G401.6 (cell line): ENCODE data around the gene DNM1.

Experiments used
- FAIRE-seq: peaks from 2 replicates; lab custom pipeline; 2012; peaks lifted over from hg19 to GRCh38; lab: Jason Lieb, UNC

The DNM1 gene

DNA sequence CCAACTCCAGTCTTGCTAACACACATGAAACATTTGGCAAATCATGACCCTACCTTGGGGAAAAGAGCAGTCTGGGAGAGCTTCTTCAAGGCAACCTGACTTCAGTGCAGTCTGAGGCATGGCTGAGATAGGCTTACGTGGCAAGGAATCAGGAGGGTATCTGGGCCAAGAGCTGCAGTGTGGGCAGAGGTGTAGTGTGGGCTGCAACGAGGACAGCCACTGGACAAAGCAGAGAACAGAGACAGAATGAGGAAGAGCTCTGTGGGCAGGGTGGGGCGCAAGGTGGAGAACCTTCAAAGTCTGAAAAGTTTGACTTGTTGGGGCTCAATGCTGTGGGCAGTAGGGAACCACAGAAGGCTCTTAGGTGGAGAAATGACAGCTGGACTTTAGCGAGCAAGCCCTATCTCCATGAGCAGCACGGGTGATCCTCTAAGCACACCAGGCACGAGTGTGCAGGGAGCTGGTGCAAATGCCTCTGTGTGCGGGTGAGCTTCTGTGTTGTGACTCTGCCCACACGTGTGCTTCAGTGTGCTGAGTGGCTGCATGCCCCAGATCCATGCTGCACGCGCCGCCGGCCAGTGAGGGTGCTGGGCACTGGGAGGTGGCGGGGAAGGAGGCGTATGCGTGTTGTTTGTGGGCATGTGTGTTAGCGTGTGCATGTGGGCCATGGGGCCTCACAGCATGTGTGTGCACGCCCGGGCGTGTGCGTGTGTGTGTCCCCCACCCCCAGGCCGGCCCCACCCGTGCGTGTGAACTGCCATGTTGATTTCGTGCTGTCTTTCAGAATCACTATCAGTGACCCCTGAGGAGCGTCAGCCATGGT lies 49.3 kb downstream of the DNM1 start:
- no peak for FAIRE-seq

- FAIRE-seq, result no peak
These were observed 50.2 kb downstream of the DNM1 start for GRCh38 chr9:128253140-128253990.

DNA sequence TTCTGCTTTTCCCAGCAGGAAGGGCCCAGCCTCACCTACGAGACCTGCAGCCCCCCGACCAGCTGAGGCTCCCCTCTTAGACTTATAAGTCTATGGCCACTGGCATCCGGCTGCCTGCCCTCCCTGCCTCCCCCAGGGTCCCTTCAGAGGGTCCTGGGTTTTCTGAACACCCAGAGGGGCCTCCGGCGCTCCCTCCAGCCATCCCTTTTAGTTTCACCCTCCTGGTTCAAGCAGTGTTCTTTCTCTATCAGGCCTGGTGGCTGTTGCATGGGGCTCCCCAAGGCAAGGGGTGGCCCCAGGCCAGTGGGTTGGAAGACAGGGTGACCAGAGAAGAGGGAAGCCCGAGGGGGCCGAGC lies 50.8 kb downstream of the DNM1 start:
- no peak for FAIRE-seq

GRCh38 chr9:128254362-128254761 lies 51.2 kb downstream of the DNM1 start:
- FAIRE-seq, result no peak

DNA sequence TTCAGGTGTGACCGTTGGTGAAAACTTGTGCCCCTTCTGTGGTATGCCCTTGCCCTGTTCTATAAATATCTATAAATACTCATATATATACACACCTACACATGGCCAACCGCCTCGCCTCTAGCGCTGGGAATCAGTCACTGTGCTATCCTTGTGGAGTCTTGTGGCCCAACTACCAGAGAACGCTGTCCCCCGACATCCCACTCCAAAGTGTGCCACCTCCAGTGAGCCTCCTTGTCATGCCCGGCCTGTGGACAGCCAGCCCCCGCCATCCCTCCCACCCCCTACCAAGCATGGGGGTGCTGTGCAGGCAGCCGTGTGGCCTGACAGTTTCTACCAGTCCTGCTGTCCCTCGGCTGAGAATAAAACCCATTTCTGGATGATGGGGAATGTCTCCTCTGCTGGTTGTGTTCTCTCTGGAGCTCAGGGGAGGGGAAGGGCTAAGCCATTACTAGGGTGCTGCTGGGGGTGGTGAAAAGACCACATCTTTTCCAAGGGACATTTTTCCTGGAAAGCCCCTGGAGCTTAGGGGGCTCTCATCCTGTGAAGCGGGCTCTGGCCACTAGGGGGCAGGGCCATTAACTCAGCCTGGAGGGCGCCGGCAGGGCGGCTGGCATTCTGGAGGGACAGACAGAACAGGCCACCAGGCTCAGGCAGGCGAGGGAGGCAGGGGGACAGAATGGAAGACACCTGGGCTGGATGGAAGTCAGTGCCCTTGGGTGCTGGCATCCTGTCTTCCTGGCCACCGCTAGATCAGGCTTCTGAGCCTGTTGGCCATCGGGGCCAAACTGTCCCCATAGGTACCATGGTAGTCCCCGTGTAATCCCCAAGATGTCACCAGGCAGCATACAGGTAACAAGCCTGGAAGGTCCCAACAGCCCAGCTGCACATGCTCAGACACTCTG lies 51.9 kb downstream of the DNM1 start:
- FAIRE-seq, result no peak

GRCh38 chr9:128257086-128257825 lies 54.1 kb downstream of the DNM1 start:
- FAIRE-seq, result no peak

- no peak for FAIRE-seq
These were observed 54.7 kb downstream of the DNM1 start for GRCh38 chr9:128257907-128258306.

DNA sequence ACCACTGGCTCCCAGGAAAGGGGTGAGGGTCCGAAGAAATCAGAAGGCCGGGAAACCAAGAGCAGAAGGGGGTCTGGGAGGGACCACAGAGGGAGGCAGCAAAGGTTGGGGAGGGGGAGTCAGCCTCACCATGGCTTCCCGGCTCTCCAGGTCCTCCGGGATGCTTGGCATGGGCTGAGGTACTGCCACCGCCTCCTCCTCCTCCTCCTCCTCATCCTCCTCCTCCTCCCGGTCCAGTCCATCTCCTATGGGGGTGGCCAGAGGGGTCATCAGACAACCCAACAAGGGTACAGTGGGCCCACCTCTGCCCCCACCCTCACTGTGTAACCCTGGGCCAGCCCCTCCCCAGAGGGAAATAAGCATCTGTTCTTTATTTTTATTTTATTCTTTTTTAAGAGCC lies 55.1 kb downstream of the DNM1 start:
- no peak for FAIRE-seq

- no peak for FAIRE-seq
These were observed 56.0 kb downstream of the DNM1 start for GRCh38 chr9:128259156-128259555.

- FAIRE-seq, result no peak
These were observed 57.2 kb downstream of the DNM1 start for GRCh38 chr9:128260340-128260739.

- no peak for FAIRE-seq
These were observed 59.5 kb downstream of the DNM1 start for GRCh38 chr9:128262687-128263086.

DNA sequence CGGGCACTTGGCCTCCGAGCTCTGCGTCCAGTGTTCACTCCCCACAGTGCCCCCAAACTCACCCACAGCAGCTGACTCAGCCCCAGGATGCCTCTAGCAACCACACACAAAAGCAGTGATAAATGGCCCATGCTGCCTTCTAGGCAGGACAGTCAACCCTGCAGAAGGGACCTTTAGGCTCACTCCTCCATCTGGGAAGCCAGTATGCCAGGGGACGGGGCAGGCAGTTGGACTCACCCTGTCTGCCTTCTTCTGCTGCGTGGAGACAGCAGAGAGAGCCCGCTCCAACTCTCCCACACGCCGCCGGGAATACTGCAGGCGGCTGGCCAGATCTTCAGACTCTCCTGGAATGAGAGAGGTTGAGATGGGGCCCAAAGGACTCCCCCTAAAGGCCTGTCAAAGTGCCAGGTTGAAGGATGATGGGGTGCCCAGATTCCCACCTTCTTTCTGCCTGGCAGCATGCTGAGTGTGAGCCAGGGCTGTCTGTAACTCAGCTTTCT lies 62.2 kb downstream of the DNM1 start:
- FAIRE-seq, result no peak

- FAIRE-seq, result no peak
These were observed 63.9 kb downstream of the DNM1 start for GRCh38 chr9:128266868-128267590.

GRCh38 chr9:128271112-128271511 lies 67.9 kb downstream of the DNM1 start:
- FAIRE-seq, result no peak

DNA sequence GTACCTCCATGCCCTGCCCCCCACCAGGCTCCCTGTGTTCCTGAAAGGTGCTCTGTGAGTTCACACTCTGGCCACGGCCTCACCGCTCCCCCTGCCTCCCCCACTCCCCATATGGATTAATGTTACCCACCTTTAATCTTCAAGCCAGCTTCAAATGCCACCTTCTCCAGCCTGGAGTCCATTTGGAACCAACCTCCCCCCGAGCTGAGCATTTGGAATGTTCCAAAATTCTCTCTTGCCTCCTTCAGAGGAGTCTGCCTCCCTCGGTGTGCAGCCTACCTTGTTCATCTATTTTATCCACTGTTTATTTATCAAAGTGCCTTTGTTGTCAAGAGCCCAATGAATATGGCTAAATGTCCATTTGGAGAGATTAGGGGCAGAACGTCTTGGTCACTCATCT lies 68.3 kb downstream of the DNM1 start:
- no peak for FAIRE-seq

DNA sequence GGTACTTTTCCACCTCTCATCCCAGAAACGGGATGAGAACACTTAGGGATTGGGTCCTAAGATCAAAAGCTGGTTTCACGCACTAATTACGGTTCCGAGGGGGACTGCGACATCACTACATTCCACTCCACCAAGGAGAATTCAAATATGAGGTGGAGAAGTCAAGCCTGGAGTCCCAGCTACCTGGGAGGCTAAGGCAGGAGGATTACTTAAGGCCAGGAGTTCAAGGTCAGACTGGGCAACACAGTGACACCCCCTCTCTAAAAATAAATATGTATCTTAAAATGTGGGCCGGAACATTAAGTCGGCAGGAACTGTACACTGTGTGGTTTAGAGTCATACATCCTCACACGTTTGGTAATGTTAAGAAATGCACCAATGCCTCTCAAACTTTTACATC lies 71.1 kb downstream of the DNM1 start:
- no peak for FAIRE-seq

GRCh38 chr9:128275198-128276007 lies 72.2 kb downstream of the DNM1 start, which contains the start of gene GOLGA2:
Gene GOLGA2 (minus strand): TSS chr9:128276007. CDS start chr9:128275976, 31 bp downstream.
- FAIRE-seq, result no peak

GRCh38 chr9:128276008-128276573 lies 72.9 kb downstream of the DNM1 start, which contains the start of gene SWI5:
Gene SWI5 (plus strand): TSS chr9:128276276.
- peak; percentile 97 for FAIRE-seq

- no peak for FAIRE-seq
These were observed 73.5 kb downstream of the DNM1 start for GRCh38 chr9:128276574-128277270.
